Panc1 (cell line): ENCODE results near the gene PAQR9. TPM values are rescaled to one million over a fixed set of nuclear protein-coding genes. Genes with fewer than 3 reads are reported as not detected.

Source experiments
- ATAC-seq: fragments of 200-7000 bp; cut with Tn5 transposase; 2 replicates; pipeline ENCODE4 v1.9.1; 2020; ENCODE audit warnings: mild to moderate bottlenecking, moderate library complexity
- BruUV-seq: library from RNA; stranded (reverse); fragments of 400-500 nt; replicated peaks from 2 replicates; lab custom pipeline; 2021; lab: Mats Ljungman, UMichigan
- CTCF ChIA-PET: fragments of 300-600 bp; sonication (Branson Sonifier 250); formaldehyde crosslinking; loops from one replicate; lab custom pipeline; 2022; ENCODE audit warnings: antibody characterized with exemption; lab: Charles Lee
- POLR2A ChIA-PET: fragments of 300-600 bp; sonication (Branson Sonifier 250); formaldehyde crosslinking; loops from one replicate; lab custom pipeline; 2022; ENCODE audit warnings: antibody characterized with exemption; lab: Charles Lee
- DNase-seq: peaks from one replicate; pipeline ENCODE4 v3.0.0-alpha.2; 2010; ENCODE audit warnings: low read depth, low spot score
- H3K27ac ChIP-seq: 2 replicates; pipeline ENCODE4 v1.5.1; 2011; ENCODE audit warnings: mild to moderate bottlenecking, low read length, inconsistent platforms
- H3K27me3 ChIP-seq: fragments of 200-500 bp; sonication (Bioruptor generic); 2 replicates; pipeline ENCODE4 v1.6.0; 2014; ENCODE audit warnings: low read length, inconsistent platforms; ENCODE audit not compliant: control insufficient read depth, insufficient read depth
- H3K36me3 ChIP-seq: fragments of 200-500 bp; sonication (Bioruptor generic); 2 replicates; pipeline ENCODE4 v1.5.1; 2014; ENCODE audit warnings: inconsistent platforms, mild to moderate bottlenecking, low read length, moderate library complexity; ENCODE audit not compliant: control insufficient read depth, insufficient read depth
- H3K4me1 ChIP-seq: 2 replicates; pipeline ENCODE4 v1.5.1; 2011; ENCODE audit warnings: inconsistent platforms, mild to moderate bottlenecking, low read length, moderate library complexity; ENCODE audit not compliant: control insufficient read depth, insufficient read depth
- H3K4me3 ChIP-seq, 2 experiments: 2 replicates each; pipeline ENCODE4 v1.5.1; 2011 to 2012; ENCODE audit warnings: low read depth in 2 of 2, low read length in 2 of 2, mild to moderate bottlenecking in 2 of 2, inconsistent platforms in 1 of 2, moderate library complexity in 1 of 2
- H3K9me3 ChIP-seq: fragments of 200-500 bp; sonication (Bioruptor generic); 2 replicates; pipeline ENCODE4 v1.5.1; 2014; ENCODE audit warnings: low read depth, mild to moderate bottlenecking, inconsistent platforms, low read length, moderate library complexity; ENCODE audit not compliant: control insufficient read depth, insufficient read depth
- POLR2AphosphoS5 ChIP-seq: IDR thresholded peaks from 2 replicates; pipeline ENCODE4 v1.6.1; 2012; ENCODE audit warnings: mild to moderate bottlenecking, low read depth, low read length, moderate library complexity
- SIN3A ChIP-seq: IDR thresholded peaks from 2 replicates; pipeline ENCODE4 v1.6.1; 2012; ENCODE audit warnings: low read depth, mild to moderate bottlenecking, low read length, moderate library complexity, borderline replicate concordance; ENCODE audit not compliant: insufficient read depth
- TCF7L2 ChIP-seq: IDR thresholded peaks from 2 replicates; pipeline ENCODE4 v1.6.1; 2011; ENCODE audit warnings: mild to moderate bottlenecking, low read depth, low read length, inconsistent platforms
- in situ Hi-C: cut with HindIII; loops from 2 replicates; pipeline ENCODE4 v1.10.0; 2016; ENCODE audit warnings: low sequenced_read_pairs, low pct_unique_long_range_greater_than_20kb
- intact Hi-C: fragments of 100-400 bp; cut with micrococcal nuclease; formaldehyde crosslinking; loops from one replicate; pipeline ENCODE4 v1.10.0; 2022; ENCODE audit not compliant: unreplicated experiment
- total RNA-seq: library from RNA; stranded (reverse); gene quantifications from one replicate; pipeline ENCODE4 v1.2.1, GENCODE V29; 2021; ENCODE audit not compliant: unreplicated experiment
- TF ChIP-seq, protein P1 (sequence below), 2 experiments: IDR thresholded peaks; 2 replicates each; pipeline ENCODE4 v1.6.1; 2011 to 2012; ENCODE audit warnings: low read depth in 2 of 2, control low read depth in 1 of 2, low read length in 1 of 2, mild to moderate bottlenecking in 1 of 2, moderate library complexity in 1 of 2; ENCODE audit not compliant: insufficient read depth in 1 of 2
- TF ChIP-seq, protein P2 (sequence below): fragments of 450-650 bp; IDR thresholded peaks from 2 replicates; pipeline ENCODE4 v1.5.1; 2017; ENCODE audit warnings: mild to moderate bottlenecking

PAQR9 gene
- total RNA-seq, 1 experiment from 2014 or later: 0.36 TPM

DNA sequence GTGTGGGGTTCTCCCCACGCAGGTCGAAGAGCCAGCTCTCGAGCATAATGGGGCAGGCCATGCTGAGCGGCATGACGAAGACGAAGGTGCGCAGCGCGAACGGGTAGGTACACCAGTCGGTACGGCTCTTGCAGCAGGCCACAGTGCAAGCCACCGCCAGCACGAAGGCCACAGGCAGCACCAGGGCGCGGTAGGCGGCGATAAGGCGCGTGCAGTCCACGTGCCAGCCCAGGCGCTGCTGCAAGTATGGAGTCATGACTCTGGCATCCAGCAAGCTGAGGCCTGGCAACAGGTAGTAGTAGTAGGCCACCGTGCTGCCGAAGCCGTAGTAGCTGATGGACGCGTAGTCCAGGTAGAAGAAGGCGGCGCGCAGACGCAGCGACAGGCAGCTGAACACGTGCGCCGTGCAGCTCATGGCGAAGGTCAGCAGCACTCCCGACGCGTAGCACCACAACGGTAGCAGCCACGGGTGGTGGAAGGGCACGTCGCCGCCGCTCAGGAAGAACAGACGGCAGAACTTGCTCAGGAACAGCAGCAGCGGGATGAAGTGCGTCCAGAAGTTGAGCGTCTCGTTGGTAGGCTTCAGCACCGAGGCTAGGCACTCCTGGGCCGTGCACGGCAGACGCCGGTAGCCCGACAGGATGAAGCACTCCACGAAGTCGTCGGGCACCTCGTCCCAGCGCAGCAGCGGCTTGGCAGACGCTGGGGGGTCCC, 797 bp downstream of the PAQR9 start:
- DNase-seq (no peak), ATAC-seq (peak; percentile 27; the same call in 1 of the 2 replicates)
- no TSS peak for BruUV-seq
- no peak for TF ChIP-seq POLR2AphosphoS5
- TF ChIP-seq, protein P1, sequence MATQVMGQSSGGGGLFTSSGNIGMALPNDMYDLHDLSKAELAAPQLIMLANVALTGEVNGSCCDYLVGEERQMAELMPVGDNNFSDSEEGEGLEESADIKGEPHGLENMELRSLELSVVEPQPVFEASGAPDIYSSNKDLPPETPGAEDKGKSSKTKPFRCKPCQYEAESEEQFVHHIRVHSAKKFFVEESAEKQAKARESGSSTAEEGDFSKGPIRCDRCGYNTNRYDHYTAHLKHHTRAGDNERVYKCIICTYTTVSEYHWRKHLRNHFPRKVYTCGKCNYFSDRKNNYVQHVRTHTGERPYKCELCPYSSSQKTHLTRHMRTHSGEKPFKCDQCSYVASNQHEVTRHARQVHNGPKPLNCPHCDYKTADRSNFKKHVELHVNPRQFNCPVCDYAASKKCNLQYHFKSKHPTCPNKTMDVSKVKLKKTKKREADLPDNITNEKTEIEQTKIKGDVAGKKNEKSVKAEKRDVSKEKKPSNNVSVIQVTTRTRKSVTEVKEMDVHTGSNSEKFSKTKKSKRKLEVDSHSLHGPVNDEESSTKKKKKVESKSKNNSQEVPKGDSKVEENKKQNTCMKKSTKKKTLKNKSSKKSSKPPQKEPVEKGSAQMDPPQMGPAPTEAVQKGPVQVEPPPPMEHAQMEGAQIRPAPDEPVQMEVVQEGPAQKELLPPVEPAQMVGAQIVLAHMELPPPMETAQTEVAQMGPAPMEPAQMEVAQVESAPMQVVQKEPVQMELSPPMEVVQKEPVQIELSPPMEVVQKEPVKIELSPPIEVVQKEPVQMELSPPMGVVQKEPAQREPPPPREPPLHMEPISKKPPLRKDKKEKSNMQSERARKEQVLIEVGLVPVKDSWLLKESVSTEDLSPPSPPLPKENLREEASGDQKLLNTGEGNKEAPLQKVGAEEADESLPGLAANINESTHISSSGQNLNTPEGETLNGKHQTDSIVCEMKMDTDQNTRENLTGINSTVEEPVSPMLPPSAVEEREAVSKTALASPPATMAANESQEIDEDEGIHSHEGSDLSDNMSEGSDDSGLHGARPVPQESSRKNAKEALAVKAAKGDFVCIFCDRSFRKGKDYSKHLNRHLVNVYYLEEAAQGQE (IDR thresholded peaks at IDR 0.05; ENCODE audit: insufficient read depth in 1 of 2, low read depth in 2 of 2, low read length in 1 of 2): no peak
- no peak for TF ChIP-seq TCF7L2
- no peak for TF ChIP-seq SIN3A
- TF ChIP-seq, protein P2, sequence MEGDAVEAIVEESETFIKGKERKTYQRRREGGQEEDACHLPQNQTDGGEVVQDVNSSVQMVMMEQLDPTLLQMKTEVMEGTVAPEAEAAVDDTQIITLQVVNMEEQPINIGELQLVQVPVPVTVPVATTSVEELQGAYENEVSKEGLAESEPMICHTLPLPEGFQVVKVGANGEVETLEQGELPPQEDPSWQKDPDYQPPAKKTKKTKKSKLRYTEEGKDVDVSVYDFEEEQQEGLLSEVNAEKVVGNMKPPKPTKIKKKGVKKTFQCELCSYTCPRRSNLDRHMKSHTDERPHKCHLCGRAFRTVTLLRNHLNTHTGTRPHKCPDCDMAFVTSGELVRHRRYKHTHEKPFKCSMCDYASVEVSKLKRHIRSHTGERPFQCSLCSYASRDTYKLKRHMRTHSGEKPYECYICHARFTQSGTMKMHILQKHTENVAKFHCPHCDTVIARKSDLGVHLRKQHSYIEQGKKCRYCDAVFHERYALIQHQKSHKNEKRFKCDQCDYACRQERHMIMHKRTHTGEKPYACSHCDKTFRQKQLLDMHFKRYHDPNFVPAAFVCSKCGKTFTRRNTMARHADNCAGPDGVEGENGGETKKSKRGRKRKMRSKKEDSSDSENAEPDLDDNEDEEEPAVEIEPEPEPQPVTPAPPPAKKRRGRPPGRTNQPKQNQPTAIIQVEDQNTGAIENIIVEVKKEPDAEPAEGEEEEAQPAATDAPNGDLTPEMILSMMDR: no peak
- Histone ChIP-seq H3K4me3 (peak overlapping the region; percentile 6 to 52; a peak in 2 of 4 replicates), H3K36me3 (no peaks in the 10 kb centered on the region), H3K27ac (no peak overlapping the region), H3K27me3 (peaks cover 15% of the 10 kb centered on the region), H3K9me3 (no peaks in the 10 kb centered on the region), H3K4me1 (peaks cover 4% of the 10 kb centered on the region; the same call in 1 of the 2 replicates)
- in situ Hi-C loops: no loop called here
- intact Hi-C loops: no loop called here
- POLR2A ChIA-PET: no interaction called here
- CTCF ChIA-PET: no interaction called here

DNA sequence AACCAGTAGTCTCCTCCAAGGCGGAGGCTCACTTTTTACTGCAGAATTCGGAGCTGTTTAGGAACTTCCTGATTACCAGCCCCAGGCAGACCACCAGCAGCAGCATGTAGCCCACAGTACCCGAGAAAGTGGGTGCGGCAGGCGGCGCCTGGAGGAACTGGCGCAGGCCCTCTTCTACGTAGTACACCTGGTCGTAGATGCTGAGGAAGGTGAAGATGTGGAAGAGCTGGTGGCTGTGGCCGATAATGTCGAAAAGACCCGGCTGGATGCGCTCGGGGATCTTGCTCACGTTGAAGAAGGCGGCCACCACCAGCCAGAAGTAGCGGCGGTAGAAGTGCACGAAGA, 1.3 kb downstream of the PAQR9 start:
- intact Hi-C loops: no loop called here
- Histone ChIP-seq H3K9me3 (no peaks in the 10 kb centered on the region), H3K4me1 (peaks cover 4% of the 10 kb centered on the region; the same call in 1 of the 2 replicates), H3K36me3 (no peaks in the 10 kb centered on the region), H3K4me3 (no peak overlapping the region), H3K27ac (no peak overlapping the region), H3K27me3 (peaks cover 15% of the 10 kb centered on the region)
- BruUV-seq: no TSS peak
- DNase-seq: no peak
- TF ChIP-seq TCF7L2: no peak
- TF ChIP-seq, protein P1 (IDR thresholded peaks at IDR 0.05; ENCODE audit: insufficient read depth in 1 of 2, low read depth in 2 of 2, low read length in 1 of 2): no peak
- TF ChIP-seq, protein P2: no peak
- no peak for TF ChIP-seq SIN3A
- TF ChIP-seq POLR2AphosphoS5: no peak
- in situ Hi-C loops: no loop called here
- CTCF ChIA-PET: no interaction called here
- ATAC-seq: no peak
- POLR2A ChIA-PET: no interaction called here
